Measurements from ENCODE around the gene UFM1. TPM values are rescaled to one million over a fixed set of nuclear protein-coding genes. Genes with fewer than 3 reads are reported as not detected.

Gene UFM1
- total and polyA plus RNA-seq, 2 donors (not counting 1 experiment from before 2014, with no cell fraction given): 27.5 to 61.6 TPM

- Histone ChIP-seq H3K9ac (ENCODE audit: low read length) (no peak overlapping the region), H3K79me2 (ENCODE audit: control insufficient read depth, insufficient read depth, low read length) (no peaks in the 10 kb centered on the region), H4K20me1 (ENCODE audit: control insufficient read depth, insufficient read depth, low read length, poor library complexity, severe bottlenecking) (no peaks in the 10 kb centered on the region), H3K4me2 (replicated peaks; ENCODE audit: low read depth, low read length, poor library complexity, severe bottlenecking) (no peak overlapping the region), H3K36me3 (replicated peaks in 1 of 2; ENCODE audit: control extremely low read depth in 1 of 2, control insufficient read depth in 1 of 2, extremely low read depth in 1 of 2, insufficient read depth in 2 of 2, low read length in 1 of 2) (no peaks in the 10 kb centered on the region), H2AFZ (ENCODE audit: insufficient read depth, low read depth, low read length, poor library complexity, severe bottlenecking) (no peak overlapping the region), H3K27ac (ENCODE audit: low read length in 2 of 2) (no peak overlapping the region), H3K9me3 (ENCODE audit: control extremely low read depth in 1 of 3, control insufficient read depth in 2 of 3, insufficient read depth in 1 of 3, low read length in 2 of 3) (peaks cover 0 to 1% (median 0%) of the 10 kb centered on the region in 3 donors), H3K4me1 (ENCODE audit: control insufficient read depth in 2 of 2, insufficient read depth in 2 of 2, low read length in 2 of 2) (no peaks in the 10 kb centered on the region), H3K4me3 (ENCODE audit: control extremely low read depth in 1 of 5, extremely low read depth in 1 of 5, insufficient read depth in 1 of 5, low read depth in 2 of 5, low read length in 4 of 5) (no peak overlapping the region), H3K27me3 (replicated peaks in 1 of 4; ENCODE audit: control extremely low read depth in 1 of 4, control insufficient read depth in 3 of 4, insufficient read depth in 4 of 4, low read length in 3 of 4) (no peaks in the 10 kb centered on the region)
- no peak for DNase-seq
- 100% methylated on average over 1 of the region's 1 CpG for WGBS (ENCODE audit: insufficient coverage)
- Mint-ChIP-seq H3K27me3 (peaks cover 5% of the 10 kb centered on the region), H3K27ac (no peak overlapping the region), H3K9me3 (ENCODE audit: insufficient read depth) (no peaks in the 10 kb centered on the region), H3K4me3 (no peak overlapping the region), H3K4me1 (no peaks in the 10 kb centered on the region)
- intact Hi-C loops (cut with micrococcal nuclease): no loop called here
- CTCF ChIA-PET: no interaction called here
- TF ChIP-seq CTCF (IDR thresholded peaks at IDR 0.05): no peak
- no peak for TF ChIP-seq EZH2 (IDR thresholded peaks at IDR 0.05; ENCODE audit: borderline replicate concordance, insufficient read depth, low read depth, low read length, poor library complexity, severe bottlenecking)
- POLR2A ChIA-PET: no interaction called here
- no peak for ATAC-seq (ENCODE audit: low read depth)
These were observed 9.0 kb upstream of the UFM1 start for GRCh38 chr13:38340624-38341023.

GRCh38 chr13:38341149-38341692, 8.4 kb upstream of the UFM1 start:
- no peak overlapping the region for H2AFZ ChIP-seq (ENCODE audit: insufficient read depth, low read depth, low read length, poor library complexity, severe bottlenecking)
- no peaks in the 10 kb centered on the region for H3K36me3 ChIP-seq (replicated peaks in 1 of 2; ENCODE audit: control extremely low read depth in 1 of 2, control insufficient read depth in 1 of 2, extremely low read depth in 1 of 2, insufficient read depth in 2 of 2, low read length in 1 of 2)
- Mint-ChIP-seq H3K27ac (no peak overlapping the region), H3K27me3 (peaks cover 5% of the 10 kb centered on the region), H3K4me1 (no peaks in the 10 kb centered on the region), H3K4me3 (no peak overlapping the region), H3K9me3 (ENCODE audit: insufficient read depth) (no peaks in the 10 kb centered on the region)
- ChIA-PET POLR2A (interaction anchor here (0.8 kb wide), 1 partner anchor 9 kb away, joined by 3 read pairs; the partner anchor contains the start of gene UFM1), CTCF (no interaction called here)
- H3K79me2 ChIP-seq (ENCODE audit: control insufficient read depth, insufficient read depth, low read length): no peaks in the 10 kb centered on the region
- peaks cover 0 to 1% (median 0%) of the 10 kb centered on the region in 3 donors for H3K9me3 ChIP-seq (ENCODE audit: control extremely low read depth in 1 of 3, control insufficient read depth in 2 of 3, insufficient read depth in 1 of 3, low read length in 2 of 3)
- no peaks in the 10 kb centered on the region for H3K4me1 ChIP-seq (ENCODE audit: control insufficient read depth in 2 of 2, insufficient read depth in 2 of 2, low read length in 2 of 2)
- TF ChIP-seq CTCF (IDR thresholded peaks at IDR 0.05): no peak
- TF ChIP-seq EZH2 (IDR thresholded peaks at IDR 0.05; ENCODE audit: borderline replicate concordance, insufficient read depth, low read depth, low read length, poor library complexity, severe bottlenecking): no peak
- H3K9ac ChIP-seq (ENCODE audit: low read length): no peak overlapping the region
- DNase-seq (no peak), ATAC-seq (ENCODE audit: low read depth) (no peak)
- no peaks in the 10 kb centered on the region for H4K20me1 ChIP-seq (ENCODE audit: control insufficient read depth, insufficient read depth, low read length, poor library complexity, severe bottlenecking)
- intact Hi-C loops (cut with micrococcal nuclease): no loop called here
- no peaks in the 10 kb centered on the region for H3K27me3 ChIP-seq (replicated peaks in 1 of 4; ENCODE audit: control extremely low read depth in 1 of 4, control insufficient read depth in 3 of 4, insufficient read depth in 4 of 4, low read length in 3 of 4)
- H3K4me3 ChIP-seq (ENCODE audit: control extremely low read depth in 1 of 5, extremely low read depth in 1 of 5, insufficient read depth in 1 of 5, low read depth in 2 of 5, low read length in 4 of 5): no peak overlapping the region
- WGBS (ENCODE audit: insufficient coverage): 91% methylated on average over 2 of the region's 3 CpGs
- H3K4me2 ChIP-seq (replicated peaks; ENCODE audit: low read depth, low read length, poor library complexity, severe bottlenecking): no peak overlapping the region
- no peak overlapping the region for H3K27ac ChIP-seq (ENCODE audit: low read length in 2 of 2)

Measured in B cell (primary cell).